HEK293 (cell line): ENCODE results near the gene METTL24.
"Not testable (repeated sequence)": the region's sequence is repeated elsewhere in the genome, so short reads cannot be mapped to it uniquely, and the experiment has no call there.

Experiments used
- CTCF ChIA-PET: fragments of 350-600 bp; formaldehyde crosslinking; extraction: SDS; loops from one replicate; lab custom pipeline; 2021; ENCODE audit warnings: antibody characterized with exemption; lab: Yijun Ruan, JAX
- POLR2A ChIA-PET: fragments of 300-600 bp; formaldehyde crosslinking; extraction: SDS; loops from one replicate; lab custom pipeline; 2020; ENCODE audit warnings: antibody characterized with exemption, inconsistent platforms; lab: Yijun Ruan, JAX
- H3K27ac ChIP-seq: fragments of 200-500 bp; sonication (Bioruptor generic); 2 replicates; pipeline ENCODE4 v1.5.1; 2014; ENCODE audit warnings: low read depth, low read length, control low read depth, inconsistent platforms; ENCODE audit errors: extremely low read depth
- H3K36me3 ChIP-seq, 2 experiments: fragments of 200-500 bp in 1 of 2; sonication (Bioruptor generic) in 1 of 2; 1 replicate in 1 of 2; 2 replicates in 1 of 2; pipeline ENCODE4 v1.5.1; 2014 to 2017; ENCODE audit warnings: inconsistent platforms in 2 of 2, low read length in 2 of 2; ENCODE audit not compliant: control insufficient read depth in 2 of 2, insufficient read depth in 1 of 2
- H3K4me1 ChIP-seq: fragments of 200-500 bp; sonication (Bioruptor generic); 2 replicates; pipeline ENCODE4 v1.5.1; 2014; ENCODE audit warnings: mild to moderate bottlenecking, low read length, inconsistent platforms; ENCODE audit not compliant: control insufficient read depth, insufficient read depth
- H3K4me3 ChIP-seq: 2 replicates; pipeline ENCODE4 v1.5.1; 2011; ENCODE audit warnings: low read depth, mild to moderate bottlenecking, control low read depth, low read length, moderate library complexity
- H3K9me3 ChIP-seq: fragments of 200-500 bp; sonication (Bioruptor generic); 2 replicates; pipeline ENCODE4 v1.5.1; 2014; ENCODE audit warnings: low read depth, low read length, inconsistent platforms; ENCODE audit not compliant: control insufficient read depth, insufficient read depth
- GLIS1 ChIP-seq: fragments of 450-650 bp; formaldehyde crosslinking; IDR thresholded peaks from 2 replicates; pipeline ENCODE4 v1.5.1; 2016; ENCODE audit warnings: missing biosample characterization, missing genetic modification characterization
- KLF9 ChIP-seq: fragments of 450-650 bp; formaldehyde crosslinking; IDR thresholded peaks from 2 replicates; pipeline ENCODE4 v1.5.1; 2016; ENCODE audit warnings: missing biosample characterization, missing genetic modification characterization, low read depth
- OSR2 ChIP-seq: fragments of 450-650 bp; formaldehyde crosslinking; IDR thresholded peaks from 2 replicates; pipeline ENCODE4 v1.5.1; 2016; ENCODE audit warnings: missing biosample characterization, missing genetic modification characterization
- ZBTB20 ChIP-seq: fragments of 450-650 bp; formaldehyde crosslinking; IDR thresholded peaks from 2 replicates; pipeline ENCODE4 v1.5.1; 2016; ENCODE audit warnings: missing biosample characterization, missing genetic modification characterization
- ZNF112 ChIP-seq: fragments of 450-650 bp; formaldehyde crosslinking; IDR thresholded peaks from 2 replicates; pipeline ENCODE4 v1.5.0; 2017; ENCODE audit warnings: missing biosample characterization, missing genetic modification characterization
- ZNF211 ChIP-seq: fragments of 450-650 bp; formaldehyde crosslinking; IDR thresholded peaks from 2 replicates; pipeline ENCODE4 v1.5.1; 2016; ENCODE audit warnings: low read depth, missing biosample characterization, missing genetic modification characterization
- ZNF292 ChIP-seq: fragments of 450-650 bp; formaldehyde crosslinking; IDR thresholded peaks from 2 replicates; pipeline ENCODE4 v1.5.1; 2016; ENCODE audit warnings: low read depth, missing biosample characterization, missing genetic modification characterization, borderline replicate concordance
- ZNF341 ChIP-seq: fragments of 450-650 bp; formaldehyde crosslinking; IDR thresholded peaks from 2 replicates; pipeline ENCODE4; 2016; ENCODE audit warnings: low read depth, missing biosample characterization, missing genetic modification characterization
- ZNF423 ChIP-seq: fragments of 450-650 bp; formaldehyde crosslinking; IDR thresholded peaks from 2 replicates; pipeline ENCODE4 v1.5.1; 2016; ENCODE audit warnings: missing biosample characterization, missing genetic modification characterization
- ZNF529 ChIP-seq: fragments of 450-650 bp; formaldehyde crosslinking; IDR thresholded peaks from 2 replicates; pipeline ENCODE4 v1.5.1; 2017; ENCODE audit warnings: missing genetic modification characterization, missing biosample characterization; ENCODE audit not compliant: insufficient replicate concordance
- ZNF530 ChIP-seq: fragments of 450-650 bp; formaldehyde crosslinking; IDR thresholded peaks from 2 replicates; pipeline ENCODE4 v1.5.1; 2016; ENCODE audit warnings: low read depth, missing biosample characterization, missing genetic modification characterization
- ZNF561 ChIP-seq: fragments of 450-650 bp; IDR thresholded peaks from 2 replicates; pipeline ENCODE4 v1.5.1; 2018; ENCODE audit warnings: missing biosample characterization, missing genetic modification characterization, borderline replicate concordance
- ZNF843 ChIP-seq: fragments of 450-650 bp; formaldehyde crosslinking; IDR thresholded peaks from 2 replicates; pipeline ENCODE4 v1.5.1; 2016; ENCODE audit warnings: missing biosample characterization, missing genetic modification characterization
- TF ChIP-seq, protein P1 (sequence below): fragments of 450-650 bp; formaldehyde crosslinking; IDR thresholded peaks from 2 replicates; pipeline ENCODE4 v1.5.1; 2016; ENCODE audit warnings: missing biosample characterization, missing genetic modification characterization
- TF ChIP-seq, protein P2 (sequence below): fragments of 450-650 bp; formaldehyde crosslinking; IDR thresholded peaks from 2 replicates; pipeline ENCODE4 v1.5.1; 2016; ENCODE audit warnings: missing biosample characterization, missing genetic modification characterization
- TF ChIP-seq, protein P3 (sequence below): fragments of 450-650 bp; formaldehyde crosslinking; IDR thresholded peaks from 2 replicates; pipeline ENCODE4 v1.5.1; 2016; ENCODE audit warnings: missing biosample characterization, missing genetic modification characterization
- TF ChIP-seq, protein P4 (sequence below): fragments of 450-650 bp; IDR thresholded peaks from 2 replicates; pipeline ENCODE4 v1.5.1; 2018; ENCODE audit warnings: missing biosample characterization, mild to moderate bottlenecking, missing genetic modification characterization
- TF ChIP-seq, protein P5 (sequence below): fragments of 450-650 bp; formaldehyde crosslinking; IDR thresholded peaks from 2 replicates; pipeline ENCODE4 v1.5.1; 2016; ENCODE audit warnings: missing biosample characterization, missing genetic modification characterization, low read depth

The METTL24 gene

DNA sequence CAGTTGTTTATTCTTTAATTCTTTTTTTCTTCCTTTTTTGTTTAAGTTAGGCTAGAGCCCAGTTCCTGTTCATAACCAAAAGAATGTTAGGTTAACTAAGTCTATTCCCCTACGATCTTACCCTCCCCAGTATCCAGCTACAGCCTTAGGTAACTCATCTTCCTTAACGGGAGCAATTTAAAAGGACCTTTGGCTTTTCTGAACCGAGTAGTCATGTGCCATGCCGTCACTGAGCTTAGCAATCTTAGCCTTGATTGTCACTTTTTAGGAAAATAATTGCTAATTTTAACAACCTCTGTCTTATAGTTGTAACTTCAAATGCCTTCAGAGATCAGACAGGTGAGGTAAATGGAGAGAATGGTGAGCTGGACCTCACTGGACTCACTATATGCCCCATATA, 6.2 kb downstream of the METTL24 start:
- ChIA-PET CTCF (interaction anchor here (0.8 to 5.2 kb wide), 3 partner anchors 10 to 330 kb away, joined by 3 to 23 read pairs (median 4); no protein-coding TSS in a partner anchor), POLR2A (no interaction called here)
- Histone ChIP-seq H3K4me1 (no peaks in the 10 kb centered on the region), H3K27ac (no peak overlapping the region), H3K36me3 (no peaks in the 10 kb centered on the region), H3K4me3 (no peak overlapping the region), H3K9me3 (no peaks in the 10 kb centered on the region)
- no peak for TF ChIP-seq OSR2
- TF ChIP-seq, protein P1, sequence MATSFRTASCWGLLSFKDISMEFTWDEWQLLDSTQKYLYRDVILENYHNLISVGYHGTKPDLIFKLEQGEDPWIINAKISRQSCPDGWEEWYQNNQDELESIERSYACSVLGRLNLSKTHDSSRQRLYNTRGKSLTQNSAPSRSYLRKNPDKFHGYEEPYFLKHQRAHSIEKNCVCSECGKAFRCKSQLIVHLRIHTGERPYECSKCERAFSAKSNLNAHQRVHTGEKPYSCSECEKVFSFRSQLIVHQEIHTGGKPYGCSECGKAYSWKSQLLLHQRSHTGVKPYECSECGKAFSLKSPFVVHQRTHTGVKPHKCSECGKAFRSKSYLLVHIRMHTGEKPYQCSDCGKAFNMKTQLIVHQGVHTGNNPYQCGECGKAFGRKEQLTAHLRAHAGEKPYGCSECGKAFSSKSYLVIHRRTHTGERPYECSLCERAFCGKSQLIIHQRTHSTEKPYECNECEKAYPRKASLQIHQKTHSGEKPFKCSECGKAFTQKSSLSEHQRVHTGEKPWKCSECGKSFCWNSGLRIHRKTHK (tag by site-specific recombination) = no peak
- no peak for TF ChIP-seq GLIS1
- no peak for TF ChIP-seq ZNF843 (tag by site-specific recombination)
- TF ChIP-seq ZNF292 = no peak
- TF ChIP-seq ZNF529 = no peak
- TF ChIP-seq, protein P2, sequence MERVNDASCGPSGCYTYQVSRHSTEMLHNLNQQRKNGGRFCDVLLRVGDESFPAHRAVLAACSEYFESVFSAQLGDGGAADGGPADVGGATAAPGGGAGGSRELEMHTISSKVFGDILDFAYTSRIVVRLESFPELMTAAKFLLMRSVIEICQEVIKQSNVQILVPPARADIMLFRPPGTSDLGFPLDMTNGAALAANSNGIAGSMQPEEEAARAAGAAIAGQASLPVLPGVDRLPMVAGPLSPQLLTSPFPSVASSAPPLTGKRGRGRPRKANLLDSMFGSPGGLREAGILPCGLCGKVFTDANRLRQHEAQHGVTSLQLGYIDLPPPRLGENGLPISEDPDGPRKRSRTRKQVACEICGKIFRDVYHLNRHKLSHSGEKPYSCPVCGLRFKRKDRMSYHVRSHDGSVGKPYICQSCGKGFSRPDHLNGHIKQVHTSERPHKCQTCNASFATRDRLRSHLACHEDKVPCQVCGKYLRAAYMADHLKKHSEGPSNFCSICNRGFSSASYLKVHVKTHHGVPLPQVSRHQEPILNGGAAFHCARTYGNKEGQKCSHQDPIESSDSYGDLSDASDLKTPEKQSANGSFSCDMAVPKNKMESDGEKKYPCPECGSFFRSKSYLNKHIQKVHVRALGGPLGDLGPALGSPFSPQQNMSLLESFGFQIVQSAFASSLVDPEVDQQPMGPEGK (tag by site-specific recombination) = no peak
- TF ChIP-seq, protein P3, sequence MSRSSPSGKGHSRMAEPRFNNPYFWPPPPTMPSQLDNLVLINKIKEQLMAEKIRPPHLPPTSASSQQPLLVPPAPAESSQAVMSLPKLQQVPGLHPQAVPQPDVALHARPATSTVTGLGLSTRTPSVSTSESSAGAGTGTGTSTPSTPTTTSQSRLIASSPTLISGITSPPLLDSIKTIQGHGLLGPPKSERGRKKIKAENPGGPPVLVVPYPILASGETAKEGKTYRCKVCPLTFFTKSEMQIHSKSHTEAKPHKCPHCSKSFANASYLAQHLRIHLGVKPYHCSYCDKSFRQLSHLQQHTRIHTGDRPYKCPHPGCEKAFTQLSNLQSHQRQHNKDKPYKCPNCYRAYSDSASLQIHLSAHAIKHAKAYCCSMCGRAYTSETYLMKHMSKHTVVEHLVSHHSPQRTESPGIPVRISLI = no peak
- no peak for TF ChIP-seq KLF9 (tag by site-specific recombination)
- no peak for TF ChIP-seq ZNF341 (tag by site-specific recombination)
- TF ChIP-seq, protein P4, sequence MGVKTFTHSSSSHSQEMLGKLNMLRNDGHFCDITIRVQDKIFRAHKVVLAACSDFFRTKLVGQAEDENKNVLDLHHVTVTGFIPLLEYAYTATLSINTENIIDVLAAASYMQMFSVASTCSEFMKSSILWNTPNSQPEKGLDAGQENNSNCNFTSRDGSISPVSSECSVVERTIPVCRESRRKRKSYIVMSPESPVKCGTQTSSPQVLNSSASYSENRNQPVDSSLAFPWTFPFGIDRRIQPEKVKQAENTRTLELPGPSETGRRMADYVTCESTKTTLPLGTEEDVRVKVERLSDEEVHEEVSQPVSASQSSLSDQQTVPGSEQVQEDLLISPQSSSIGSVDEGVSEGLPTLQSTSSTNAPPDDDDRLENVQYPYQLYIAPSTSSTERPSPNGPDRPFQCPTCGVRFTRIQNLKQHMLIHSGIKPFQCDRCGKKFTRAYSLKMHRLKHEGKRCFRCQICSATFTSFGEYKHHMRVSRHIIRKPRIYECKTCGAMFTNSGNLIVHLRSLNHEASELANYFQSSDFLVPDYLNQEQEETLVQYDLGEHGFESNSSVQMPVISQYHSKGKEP = no peak
- TF ChIP-seq ZNF561 (tag by site-specific recombination) = no peak
- TF ChIP-seq, protein P5, sequence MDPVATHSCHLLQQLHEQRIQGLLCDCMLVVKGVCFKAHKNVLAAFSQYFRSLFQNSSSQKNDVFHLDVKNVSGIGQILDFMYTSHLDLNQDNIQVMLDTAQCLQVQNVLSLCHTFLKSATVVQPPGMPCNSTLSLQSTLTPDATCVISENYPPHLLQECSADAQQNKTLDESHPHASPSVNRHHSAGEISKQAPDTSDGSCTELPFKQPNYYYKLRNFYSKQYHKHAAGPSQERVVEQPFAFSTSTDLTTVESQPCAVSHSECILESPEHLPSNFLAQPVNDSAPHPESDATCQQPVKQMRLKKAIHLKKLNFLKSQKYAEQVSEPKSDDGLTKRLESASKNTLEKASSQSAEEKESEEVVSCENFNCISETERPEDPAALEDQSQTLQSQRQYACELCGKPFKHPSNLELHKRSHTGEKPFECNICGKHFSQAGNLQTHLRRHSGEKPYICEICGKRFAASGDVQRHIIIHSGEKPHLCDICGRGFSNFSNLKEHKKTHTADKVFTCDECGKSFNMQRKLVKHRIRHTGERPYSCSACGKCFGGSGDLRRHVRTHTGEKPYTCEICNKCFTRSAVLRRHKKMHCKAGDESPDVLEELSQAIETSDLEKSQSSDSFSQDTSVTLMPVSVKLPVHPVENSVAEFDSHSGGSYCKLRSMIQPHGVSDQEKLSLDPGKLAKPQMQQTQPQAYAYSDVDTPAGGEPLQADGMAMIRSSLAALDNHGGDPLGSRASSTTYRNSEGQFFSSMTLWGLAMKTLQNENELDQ (tag by site-specific recombination) = no peak
- TF ChIP-seq ZNF112 (tag by site-specific recombination) = no peak
- no peak for TF ChIP-seq ZBTB20 (tag by site-specific recombination)
- TF ChIP-seq ZNF423 (tag by site-specific recombination) = no peak
- TF ChIP-seq ZNF211 (tag by site-specific recombination) = no peak
- TF ChIP-seq, all 188 proteins: peak for 0

DNA sequence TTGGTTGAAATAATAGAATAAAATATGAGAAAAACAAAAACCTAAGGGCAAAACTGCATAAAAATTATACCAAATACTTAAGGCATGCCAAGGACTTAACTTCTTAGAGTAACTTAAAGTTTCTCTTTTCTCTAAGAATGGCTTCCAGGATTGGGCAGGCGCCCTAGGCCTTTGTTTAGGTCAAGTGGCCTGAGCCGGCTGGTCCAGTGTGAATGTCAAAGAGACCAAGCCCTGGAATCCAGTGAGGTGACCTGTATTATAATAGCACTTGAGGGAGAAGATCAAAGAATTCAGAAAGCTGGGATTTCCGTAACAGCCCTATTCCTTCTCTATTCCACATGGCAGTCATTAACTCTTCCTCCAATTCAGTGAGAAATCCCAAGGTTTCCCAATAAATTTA, 6.6 kb downstream of the METTL24 start:
- TF ChIP-seq ZNF530 (tag by site-specific recombination) = no peak
- no peak for TF ChIP-seq ZBTB20 (tag by site-specific recombination)
- Histone ChIP-seq H3K36me3 (no peaks in the 10 kb centered on the region), H3K27ac (no peak overlapping the region), H3K4me3 (no peak overlapping the region), H3K4me1 (no peaks in the 10 kb centered on the region), H3K9me3 (no peaks in the 10 kb centered on the region)
- ChIA-PET POLR2A (no interaction called here), CTCF (interaction anchor here (1.0 to 5.2 kb wide), 2 partner anchors 10 to 16 kb away, joined by 4 to 23 read pairs; no protein-coding TSS in a partner anchor)

DNA sequence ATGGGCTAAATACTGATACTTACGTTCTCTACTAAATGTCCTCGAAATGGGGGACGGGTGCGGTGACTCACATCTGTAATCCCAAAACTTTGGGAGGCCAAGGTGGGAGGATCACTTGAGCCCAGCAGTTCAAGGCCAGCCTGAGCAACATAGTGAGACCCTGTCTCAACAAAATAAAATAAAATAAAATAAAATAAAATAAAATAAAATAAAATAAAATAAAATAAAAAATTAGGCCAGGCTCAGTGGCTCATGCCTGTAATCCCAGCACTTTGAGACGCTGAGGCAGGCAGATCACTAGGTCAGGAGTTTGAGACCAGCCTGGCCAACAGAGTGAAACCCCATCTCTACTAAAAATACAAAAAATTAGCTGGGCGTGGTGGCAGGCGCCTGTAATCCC, 7.6 kb downstream of the METTL24 start:
- H3K9me3 ChIP-seq, POLR2A ChIA-PET: not testable (repeated sequence)

More for the DNA sequence above, 7.6 kb downstream of the METTL24 start:
- H3K4me1 ChIP-seq, H3K27ac ChIP-seq, H3K36me3 ChIP-seq, H3K4me3 ChIP-seq: not testable (repeated sequence)
- CTCF ChIA-PET = interaction anchor here (5.2 kb wide), 1 partner anchor 9 kb away, joined by 23 read pairs; no protein-coding TSS in a partner anchor
